PC-9 (cell line): ENCODE data around the gene FIG4.

Experiments
- CTCF ChIP-seq: fragments of 200-600 bp; sonication (generic); conservative IDR thresholded peaks from 2 replicates; pipeline ENCODE4 v1.6.1; 2017; ENCODE audit warnings: mixed run types, antibody characterized with exemption, mild to moderate bottlenecking, moderate library complexity
- EZH2 ChIP-seq: fragments of 200-600 bp; sonication (generic); IDR thresholded peaks from 2 replicates; pipeline ENCODE4 v1.8.0; 2017; ENCODE audit warnings: antibody characterized with exemption, low read depth

- TF ChIP-seq CTCF (no peak), EZH2 (no peak)
These were observed 741 bp upstream of the FIG4 start for GRCh38 chr6:109690373-109690736.
